HUES6 (cell line): ENCODE measurements around the gene PMPCA.

Experiments
- H3K27ac ChIP-seq: 2 replicates; pipeline ENCODE4 v1.7.0; 2013; ENCODE audit warnings: low read depth, mild to moderate bottlenecking, low read length, inconsistent platforms
- H3K27me3 ChIP-seq: 2 replicates; pipeline ENCODE4 v1.6.1; 2013; ENCODE audit warnings: low read length; ENCODE audit not compliant: control insufficient read depth, insufficient read depth
- H3K36me3 ChIP-seq: 2 replicates; pipeline ENCODE4 v1.6.1; 2013; ENCODE audit warnings: low read length; ENCODE audit not compliant: control insufficient read depth, insufficient read depth
- H3K4me1 ChIP-seq: 2 replicates; pipeline ENCODE4 v1.6.1; 2013; ENCODE audit warnings: low read length; ENCODE audit not compliant: control insufficient read depth, insufficient read depth
- H3K4me3 ChIP-seq: 2 replicates; pipeline ENCODE4 v1.5.1; 2013; ENCODE audit warnings: low read depth, low read length
- H3K9ac ChIP-seq: one replicate; pipeline ENCODE4 v1.6.1; 2013; ENCODE audit warnings: mild to moderate bottlenecking, low read length
- H3K9me3 ChIP-seq: 2 replicates; pipeline ENCODE4 v1.6.1; 2013; ENCODE audit warnings: low read depth, low read length; ENCODE audit not compliant: control insufficient read depth, insufficient read depth

Gene PMPCA

GRCh38 chr9:136376457-136376856 lies 34.0 kb upstream of the PMPCA start:
- Histone ChIP-seq H3K4me1 (no peaks in the 10 kb centered on the region; the same call in 1 of the 2 replicates), H3K9ac (no peak overlapping the region), H3K27me3 (no peaks in the 10 kb centered on the region), H3K4me3 (no peak overlapping the region), H3K27ac (no peak overlapping the region), H3K36me3 (peaks cover 63% of the 10 kb centered on the region), H3K9me3 (no peaks in the 10 kb centered on the region)

- Histone ChIP-seq H3K9ac (no peak overlapping the region), H3K27ac (no peak overlapping the region), H3K27me3 (no peaks in the 10 kb centered on the region), H3K9me3 (no peaks in the 10 kb centered on the region), H3K4me1 (no peaks in the 10 kb centered on the region; the same call in 1 of the 2 replicates), H3K36me3 (peaks cover 74% of the 10 kb centered on the region), H3K4me3 (no peak overlapping the region)
Observed at GRCh38 chr9:136377341-136378169, 32.9 kb upstream of the PMPCA start.

GRCh38 chr9:136378170-136379002 lies 32.1 kb upstream of the PMPCA start:
- Histone ChIP-seq H3K4me3 (no peak overlapping the region), H3K36me3 (peaks cover 83% of the 10 kb centered on the region), H3K9ac (no peak overlapping the region), H3K27ac (no peak overlapping the region), H3K4me1 (no peaks in the 10 kb centered on the region), H3K27me3 (no peaks in the 10 kb centered on the region), H3K9me3 (no peaks in the 10 kb centered on the region)

- H3K4me3 ChIP-seq, result no peak overlapping the region
- H3K36me3 ChIP-seq, result peaks cover 88% of the 10 kb centered on the region
- no peaks in the 10 kb centered on the region for H3K27me3 ChIP-seq
- no peak overlapping the region for H3K27ac ChIP-seq
- H3K9me3 ChIP-seq, result no peaks in the 10 kb centered on the region
- H3K9ac ChIP-seq, result no peak overlapping the region
- no peaks in the 10 kb centered on the region for H3K4me1 ChIP-seq
Observed at GRCh38 chr9:136379003-136379287, 31.5 kb upstream of the PMPCA start.

- Histone ChIP-seq H3K4me3 (no peak overlapping the region), H3K9ac (no peak overlapping the region), H3K27me3 (no peaks in the 10 kb centered on the region), H3K9me3 (no peaks in the 10 kb centered on the region), H3K27ac (no peak overlapping the region), H3K4me1 (no peaks in the 10 kb centered on the region), H3K36me3 (peaks cover 93% of the 10 kb centered on the region)
Observed at GRCh38 chr9:136379401-136379800, 31.1 kb upstream of the PMPCA start.

GRCh38 chr9:136379891-136380290 lies 30.6 kb upstream of the PMPCA start:
- peaks cover 93% of the 10 kb centered on the region for H3K36me3 ChIP-seq
- no peak overlapping the region for H3K4me3 ChIP-seq
- no peaks in the 10 kb centered on the region for H3K27me3 ChIP-seq
- no peaks in the 10 kb centered on the region for H3K9me3 ChIP-seq
- no peak overlapping the region for H3K27ac ChIP-seq
- H3K9ac ChIP-seq, result no peak overlapping the region
- no peaks in the 10 kb centered on the region for H3K4me1 ChIP-seq

GRCh38 chr9:136380381-136380780 lies 30.1 kb upstream of the PMPCA start:
- H3K36me3 ChIP-seq, result peaks cover 93% of the 10 kb centered on the region

GRCh38 chr9:136381311-136381710 lies 29.1 kb upstream of the PMPCA start:
- no peaks in the 10 kb centered on the region for H3K27me3 ChIP-seq
- peaks cover 91% of the 10 kb centered on the region for H3K36me3 ChIP-seq
- no peak overlapping the region for H3K9ac ChIP-seq
- no peak overlapping the region for H3K27ac ChIP-seq
- H3K9me3 ChIP-seq, result no peaks in the 10 kb centered on the region
- H3K4me1 ChIP-seq, result no peaks in the 10 kb centered on the region
- H3K4me3 ChIP-seq, result no peak overlapping the region

More at GRCh38 chr9:136380381-136380780, 30.1 kb upstream of the PMPCA start:
- Histone ChIP-seq H3K27me3 (no peaks in the 10 kb centered on the region), H3K9me3 (no peaks in the 10 kb centered on the region), H3K4me3 (no peak overlapping the region), H3K9ac (no peak overlapping the region), H3K4me1 (no peaks in the 10 kb centered on the region), H3K27ac (no peak overlapping the region)

- H3K36me3 ChIP-seq, result peaks cover 90% of the 10 kb centered on the region
- H3K27ac ChIP-seq, result no peak overlapping the region
- H3K9me3 ChIP-seq, result no peaks in the 10 kb centered on the region
- no peaks in the 10 kb centered on the region for H3K27me3 ChIP-seq
- no peak overlapping the region for H3K4me3 ChIP-seq
- H3K9ac ChIP-seq, result no peak overlapping the region
- H3K4me1 ChIP-seq, result no peaks in the 10 kb centered on the region
Observed at GRCh38 chr9:136381966-136382513, 28.4 kb upstream of the PMPCA start.

GRCh38 chr9:136383436-136383835 lies 27.0 kb upstream of the PMPCA start:
- H3K36me3 ChIP-seq, result peaks cover 94% of the 10 kb centered on the region
- no peak overlapping the region for H3K27ac ChIP-seq

GRCh38 chr9:136385015-136385414 lies 25.4 kb upstream of the PMPCA start:
- H3K36me3 ChIP-seq, result peaks cover 94% of the 10 kb centered on the region

More at GRCh38 chr9:136383436-136383835, 27.0 kb upstream of the PMPCA start:
- H3K4me3 ChIP-seq, result no peak overlapping the region
- no peaks in the 10 kb centered on the region for H3K27me3 ChIP-seq
- H3K9me3 ChIP-seq, result no peaks in the 10 kb centered on the region
- no peak overlapping the region for H3K9ac ChIP-seq
- H3K4me1 ChIP-seq, result no peaks in the 10 kb centered on the region

More at GRCh38 chr9:136385015-136385414, 25.4 kb upstream of the PMPCA start:
- no peaks in the 10 kb centered on the region for H3K27me3 ChIP-seq
- no peak overlapping the region for H3K9ac ChIP-seq
- no peak overlapping the region for H3K4me3 ChIP-seq
- H3K27ac ChIP-seq, result no peak overlapping the region
- H3K9me3 ChIP-seq, result no peaks in the 10 kb centered on the region
- no peaks in the 10 kb centered on the region for H3K4me1 ChIP-seq
